Loucy (cell line): Measurements from ENCODE around the gene RND3.

Experiments
- H2AFZ ChIP-seq: fragments of 200-600 bp; sonication (generic); 2 replicates; pipeline ENCODE4 v1.6.0; 2016; ENCODE audit warnings: antibody characterized with exemption, mild to moderate bottlenecking, low read length, moderate library complexity
- H3F3A ChIP-seq: fragments of 200-600 bp; 2 replicates; pipeline ENCODE4 v1.6.0; 2016; ENCODE audit warnings: antibody characterized with exemption, low read depth, mild to moderate bottlenecking
- H3K27me3 ChIP-seq: fragments of 200-600 bp; sonication (generic); 2 replicates; pipeline ENCODE4 v1.6.1; 2014; ENCODE audit warnings: low read length, mild to moderate bottlenecking; ENCODE audit not compliant: insufficient read depth, poor library complexity, severe bottlenecking
- H3K36me3 ChIP-seq: fragments of 200-600 bp; sonication (generic); 2 replicates; pipeline ENCODE4 v1.6.1; 2016; ENCODE audit warnings: low read length; ENCODE audit not compliant: insufficient read depth
- H3K4me1 ChIP-seq: fragments of 200-600 bp; sonication (generic); 2 replicates; pipeline ENCODE4 v1.5.1; 2014; ENCODE audit warnings: low read length, mild to moderate bottlenecking; ENCODE audit not compliant: insufficient read depth, poor library complexity, severe bottlenecking
- H3K4me2 ChIP-seq: fragments of 200-600 bp; sonication (generic); 2 replicates; pipeline ENCODE4 v1.6.0; 2014; ENCODE audit warnings: antibody characterized with exemption, low read length, low read depth, mild to moderate bottlenecking; ENCODE audit not compliant: poor library complexity, severe bottlenecking
- H3K4me3 ChIP-seq: fragments of 200-600 bp; sonication (generic); 2 replicates; pipeline ENCODE4 v1.5.1; 2014; ENCODE audit warnings: low read length, mild to moderate bottlenecking, mixed read lengths; ENCODE audit not compliant: poor library complexity, severe bottlenecking
- H3K79me2 ChIP-seq: fragments of 200-600 bp; sonication (generic); 2 replicates; pipeline ENCODE4 v1.6.1; 2014; ENCODE audit warnings: low read length; ENCODE audit not compliant: insufficient read depth
- H3K9ac ChIP-seq: fragments of 200-600 bp; sonication (generic); 2 replicates; pipeline ENCODE4 v1.6.0; 2014; ENCODE audit warnings: mild to moderate bottlenecking, low read depth, low read length, moderate library complexity; ENCODE audit not compliant: poor library complexity, severe bottlenecking
- H3K9me2 ChIP-seq: fragments of 200-600 bp; sonication (generic); replicated peaks from 2 replicates; pipeline ENCODE4 v1.6.1; 2016; ENCODE audit warnings: low read depth, low read length, mixed read lengths
- H3K9me3 ChIP-seq: fragments of 200-600 bp; sonication (generic); 2 replicates; pipeline ENCODE4 v1.6.1; 2014; ENCODE audit warnings: mild to moderate bottlenecking, antibody characterized with exemption, low read length, low read depth; ENCODE audit not compliant: insufficient read depth
- H4K20me1 ChIP-seq: fragments of 200-600 bp; sonication (generic); 2 replicates; pipeline ENCODE4 v1.6.0; 2014; ENCODE audit warnings: antibody characterized with exemption, low read length, mild to moderate bottlenecking; ENCODE audit not compliant: insufficient read depth, poor library complexity, severe bottlenecking
- CTCF ChIP-seq: fragments of 200-600 bp; sonication (generic); conservative IDR thresholded peaks from 2 replicates; pipeline ENCODE4 v1.5.1; 2014; ENCODE audit warnings: mild to moderate bottlenecking, antibody characterized with exemption, low read length
- EZH2phosphoT487 ChIP-seq: fragments of 200-600 bp; IDR thresholded peaks from 2 replicates; pipeline ENCODE4 v1.6.1; 2018; ENCODE audit warnings: antibody characterized with exemption, mild to moderate bottlenecking, moderate library complexity, borderline replicate concordance

The RND3 gene

GRCh38 chr2:150429384-150429961, 58.0 kb downstream of the RND3 start:
- Histone ChIP-seq H2AFZ (no peak overlapping the region), H3K9me2 (no peaks in the 10 kb centered on the region), H3K36me3 (no peaks in the 10 kb centered on the region), H3F3A (no peaks in the 10 kb centered on the region), H3K9ac (no peak overlapping the region), H3K4me3 (no peak overlapping the region), H3K9me3 (no peaks in the 10 kb centered on the region; the same call in 1 of the 2 replicates), H3K4me1 (peaks cover 14% of the 10 kb centered on the region), H3K27me3 (no peaks in the 10 kb centered on the region), H4K20me1 (no peaks in the 10 kb centered on the region), H3K4me2 (no peak overlapping the region), H3K79me2 (no peaks in the 10 kb centered on the region)
- no peak for TF ChIP-seq CTCF
- TF ChIP-seq EZH2phosphoT487 = no peak

GRCh38 chr2:150428641-150429040, 58.8 kb downstream of the RND3 start:
- Histone ChIP-seq H3K4me1 (peaks cover 14% of the 10 kb centered on the region), H3K27me3 (no peaks in the 10 kb centered on the region)

GRCh38 chr2:150427298-150427697, 60.2 kb downstream of the RND3 start:
- H3K9me3 ChIP-seq = no peaks in the 10 kb centered on the region
- H3K9me2 ChIP-seq = no peaks in the 10 kb centered on the region
- H3K27me3 ChIP-seq = no peaks in the 10 kb centered on the region
- TF ChIP-seq EZH2phosphoT487 (no peak), CTCF (no peak)
- no peak overlapping the region for H3K9ac ChIP-seq
- H3K36me3 ChIP-seq = no peaks in the 10 kb centered on the region
- H3K4me2 ChIP-seq = no peak overlapping the region
- no peaks in the 10 kb centered on the region for H4K20me1 ChIP-seq
- no peaks in the 10 kb centered on the region for H3F3A ChIP-seq
- H3K79me2 ChIP-seq = no peaks in the 10 kb centered on the region
- H3K4me1 ChIP-seq = peaks cover 14% of the 10 kb centered on the region
- H2AFZ ChIP-seq = no peak overlapping the region
- H3K4me3 ChIP-seq = no peak overlapping the region

More at GRCh38 chr2:150428641-150429040, 58.8 kb downstream of the RND3 start:
- H3K9me3 ChIP-seq = no peaks in the 10 kb centered on the region
- TF ChIP-seq EZH2phosphoT487 (no peak), CTCF (no peak)
- no peaks in the 10 kb centered on the region for H4K20me1 ChIP-seq
- H3K36me3 ChIP-seq = no peaks in the 10 kb centered on the region
- H2AFZ ChIP-seq = no peak overlapping the region
- no peak overlapping the region for H3K4me2 ChIP-seq
- no peak overlapping the region for H3K4me3 ChIP-seq
- H3K79me2 ChIP-seq = no peaks in the 10 kb centered on the region
- no peaks in the 10 kb centered on the region for H3F3A ChIP-seq
- no peaks in the 10 kb centered on the region for H3K9me2 ChIP-seq
- H3K9ac ChIP-seq = no peak overlapping the region
